Colon (tissue), 2 donors: ENCODE data around the gene PTPRS.

Experiments used
- FAIRE-seq: peaks from 2 replicates; lab custom pipeline; 2012; peaks lifted over from hg19 to GRCh38; lab: Jason Lieb, UNC
- donor health status: control.
- donor health status: control.

PTPRS gene

GRCh38 chr19:5308451-5309437 is 31.9 kb downstream of the PTPRS start:
- FAIRE-seq: no peak

GRCh38 chr19:5307655-5308054 is 33.0 kb downstream of the PTPRS start:
- no peak for FAIRE-seq

GRCh38 chr19:5305163-5305562 is 35.4 kb downstream of the PTPRS start:
- no peak for FAIRE-seq

- FAIRE-seq: no peak
These were observed 36.1 kb downstream of the PTPRS start for GRCh38 chr19:5304486-5304885.

GRCh38 chr19:5303208-5303607 is 37.4 kb downstream of the PTPRS start:
- no peak for FAIRE-seq

GRCh38 chr19:5302396-5302795 is 38.2 kb downstream of the PTPRS start:
- no peak for FAIRE-seq

- FAIRE-seq: no peak
These were observed 41.5 kb downstream of the PTPRS start for GRCh38 chr19:5299137-5299536.

- FAIRE-seq: no peak
These were observed 42.1 kb downstream of the PTPRS start for GRCh38 chr19:5298471-5298901.

GRCh38 chr19:5297272-5297669 is 43.3 kb downstream of the PTPRS start:
- FAIRE-seq: no peak

GRCh38 chr19:5296457-5297271 is 43.9 kb downstream of the PTPRS start:
- FAIRE-seq: no peak

GRCh38 chr19:5296021-5296420 is 44.6 kb downstream of the PTPRS start:
- no peak for FAIRE-seq

- no peak for FAIRE-seq
These were observed 46.0 kb downstream of the PTPRS start for GRCh38 chr19:5294403-5295160.

GRCh38 chr19:5293612-5294378 is 46.8 kb downstream of the PTPRS start:
- no peak for FAIRE-seq

GRCh38 chr19:5292822-5293611 is 47.6 kb downstream of the PTPRS start:
- FAIRE-seq: no peak

- FAIRE-seq: no peak
These were observed 48.2 kb downstream of the PTPRS start for GRCh38 chr19:5292453-5292821.

- no peak for FAIRE-seq
These were observed 48.9 kb downstream of the PTPRS start for GRCh38 chr19:5291588-5292193.
